Stimulated activated CD8-positive, alpha-beta memory T cell treated with anti-CD3 and anti-CD28 coated beads, Interleukin-15, amount 100 ng/mL, for 24 hours (primary cell): ENCODE measurements around the gene SRRD.
"Not testable (repeated sequence)": the region's sequence is repeated elsewhere in the genome, so short reads cannot be mapped to it uniquely, and the experiment has no call there.

Experiments
- DNase-seq: peaks from one replicate; pipeline ENCODE4 v3.0.0-alpha.2; 2020; ENCODE audit warnings: low read depth

SRRD gene

GRCh38 chr22:26522012-26522411, 38.3 kb downstream of the SRRD start:
- no peak for DNase-seq

GRCh38 chr22:26522592-26522991, 38.9 kb downstream of the SRRD start:
- DNase-seq, result no peak

GRCh38 chr22:26524870-26525269, 41.2 kb downstream of the SRRD start:
- no peak for DNase-seq

GRCh38 chr22:26525946-26526564, 42.4 kb downstream of the SRRD start:
- DNase-seq, result no peak

- no peak for DNase-seq
Observed at GRCh38 chr22:26527167-26527566, 43.5 kb downstream of the SRRD start.

GRCh38 chr22:26527574-26528465, 44.1 kb downstream of the SRRD start:
- no peak for DNase-seq

- not testable (repeated sequence) for DNase-seq
Observed at GRCh38 chr22:26528518-26528917, 44.8 kb downstream of the SRRD start.

GRCh38 chr22:26529345-26529744, 45.7 kb downstream of the SRRD start:
- DNase-seq, result no peak

- DNase-seq, result no peak
Observed at GRCh38 chr22:26534171-26534855, 50.6 kb downstream of the SRRD start.

- DNase-seq, result no peak
Observed at GRCh38 chr22:26534874-26535602, 51.4 kb downstream of the SRRD start.

GRCh38 chr22:26535603-26535908, 51.9 kb downstream of the SRRD start:
- no peak for DNase-seq

- no peak for DNase-seq
Observed at GRCh38 chr22:26536056-26536761, 52.5 kb downstream of the SRRD start.

GRCh38 chr22:26536762-26537134, 53.1 kb downstream of the SRRD start:
- DNase-seq, result no peak

GRCh38 chr22:26540119-26540518, 56.4 kb downstream of the SRRD start:
- DNase-seq, result no peak

- no peak for DNase-seq
Observed at GRCh38 chr22:26541167-26541819, 57.6 kb downstream of the SRRD start.

GRCh38 chr22:26542831-26543230, 59.2 kb downstream of the SRRD start:
- DNase-seq, result no peak
